ENCODE measurements around the gene ACD. TPM values are rescaled to one million over a fixed set of nuclear protein-coding genes. Genes with fewer than 3 reads are reported as not detected.

ACD gene
- total RNA-seq, 1 experiment from 2014 or later = 46.1 TPM

DNA sequence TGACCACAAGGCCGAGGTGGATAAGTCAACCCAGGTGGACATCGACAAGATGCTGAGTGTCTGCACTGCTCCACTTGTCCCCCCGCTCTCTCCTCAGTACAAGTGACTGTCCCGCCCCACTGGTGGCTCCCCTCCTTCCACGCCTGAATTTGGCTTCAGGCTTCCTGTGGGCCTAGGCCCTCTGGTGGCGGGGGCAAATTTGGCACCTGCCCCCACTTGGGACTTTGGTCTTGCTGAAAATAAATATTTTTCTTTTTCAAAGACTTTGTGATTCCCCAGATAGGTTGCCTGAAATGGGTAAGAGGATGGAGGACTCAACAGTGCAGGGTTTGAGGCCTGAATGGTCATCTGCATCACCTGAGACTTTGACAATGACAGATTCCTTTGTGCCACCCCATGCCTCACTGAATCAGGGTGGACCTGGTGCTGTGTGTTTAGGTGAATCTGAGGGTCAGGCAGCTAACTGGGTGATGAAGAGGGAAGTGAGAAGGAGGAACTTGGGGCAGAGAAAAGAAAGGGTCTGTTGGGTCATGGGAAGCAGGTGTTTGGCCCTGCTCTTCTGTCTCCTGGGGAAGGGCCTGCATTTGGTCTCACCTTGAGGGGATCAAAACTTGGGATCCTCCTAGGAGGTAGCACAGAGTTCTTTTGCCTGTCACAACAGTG, 8.6 kb upstream of the ACD start:
- Mint-ChIP-seq H3K9me3 (ENCODE audit: unreplicated experiment) (no peaks in the 10 kb centered on the region), H3K36me3 (ENCODE audit: insufficient read depth, unreplicated experiment) (peaks cover 7% of the 10 kb centered on the region), H3K4me1 (ENCODE audit: low read depth, unreplicated experiment) (no peaks in the 10 kb centered on the region), H3K27ac (ENCODE audit: unreplicated experiment) (no peak overlapping the region), H3K4me3 (ENCODE audit: unreplicated experiment) (no peak overlapping the region), H3K27me3 (ENCODE audit: insufficient read depth, unreplicated experiment) (no peaks in the 10 kb centered on the region)
- BruUV-seq (replicated peaks) = no TSS peak
- Histone ChIP-seq H3K9me3 (no peaks in the 10 kb centered on the region), H3K4me1 (peaks cover 4% of the 10 kb centered on the region), H3K27me3 (replicated peaks; ENCODE audit: control insufficient read depth, insufficient read depth, low read length) (no peaks in the 10 kb centered on the region), H3K36me3 (ENCODE audit: control insufficient read depth, insufficient read depth, low read length) (no peaks in the 10 kb centered on the region), H3K4me3 (ENCODE audit: low read depth, low read length) (no peak overlapping the region)
- ChIA-PET POLR2A (no interaction called here), CTCF (interaction anchor here (1.0 to 6.3 kb wide), 4 partner anchors 37 to 266 kb away, joined by 3 to 60 read pairs (median 5); partner anchors contain the start of gene GFOD2)
- TF ChIP-seq, protein P1, sequence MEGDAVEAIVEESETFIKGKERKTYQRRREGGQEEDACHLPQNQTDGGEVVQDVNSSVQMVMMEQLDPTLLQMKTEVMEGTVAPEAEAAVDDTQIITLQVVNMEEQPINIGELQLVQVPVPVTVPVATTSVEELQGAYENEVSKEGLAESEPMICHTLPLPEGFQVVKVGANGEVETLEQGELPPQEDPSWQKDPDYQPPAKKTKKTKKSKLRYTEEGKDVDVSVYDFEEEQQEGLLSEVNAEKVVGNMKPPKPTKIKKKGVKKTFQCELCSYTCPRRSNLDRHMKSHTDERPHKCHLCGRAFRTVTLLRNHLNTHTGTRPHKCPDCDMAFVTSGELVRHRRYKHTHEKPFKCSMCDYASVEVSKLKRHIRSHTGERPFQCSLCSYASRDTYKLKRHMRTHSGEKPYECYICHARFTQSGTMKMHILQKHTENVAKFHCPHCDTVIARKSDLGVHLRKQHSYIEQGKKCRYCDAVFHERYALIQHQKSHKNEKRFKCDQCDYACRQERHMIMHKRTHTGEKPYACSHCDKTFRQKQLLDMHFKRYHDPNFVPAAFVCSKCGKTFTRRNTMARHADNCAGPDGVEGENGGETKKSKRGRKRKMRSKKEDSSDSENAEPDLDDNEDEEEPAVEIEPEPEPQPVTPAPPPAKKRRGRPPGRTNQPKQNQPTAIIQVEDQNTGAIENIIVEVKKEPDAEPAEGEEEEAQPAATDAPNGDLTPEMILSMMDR (IDR thresholded peaks at IDR 0.05; ENCODE audit: insufficient read depth in 1 of 2, low read depth in 1 of 2, low read length in 1 of 2, severe bottlenecking in 1 of 2, unreplicated experiment in 1 of 2) = peak in 1 of 2 experiments; percentile 21
- DNase-seq = peak in 1 of 2 experiments; percentile 37
- intact Hi-C loops (cut with micrococcal nuclease; ENCODE audit: unreplicated experiment) = loop anchor here (1.0 kb wide), 2 partner anchors 121 to 147 kb away; no protein-coding TSS in a partner anchor

GRCh38 chr16:67667817-67668494, 7.9 kb upstream of the ACD start:
- H3K36me3 ChIP-seq (ENCODE audit: control insufficient read depth, insufficient read depth, low read length) = no peaks in the 10 kb centered on the region
- H3K4me1 ChIP-seq = peaks cover 4% of the 10 kb centered on the region
- Mint-ChIP-seq H3K27me3 (ENCODE audit: insufficient read depth, unreplicated experiment) (no peaks in the 10 kb centered on the region), H3K9me3 (ENCODE audit: unreplicated experiment) (no peaks in the 10 kb centered on the region), H3K4me3 (ENCODE audit: unreplicated experiment) (peak overlapping the region; percentile 26), H3K4me1 (ENCODE audit: low read depth, unreplicated experiment) (no peaks in the 10 kb centered on the region), H3K36me3 (ENCODE audit: insufficient read depth, unreplicated experiment) (peaks cover 7% of the 10 kb centered on the region), H3K27ac (ENCODE audit: unreplicated experiment) (no peak overlapping the region)
- no peak overlapping the region for H3K4me3 ChIP-seq (ENCODE audit: low read depth, low read length)
- POLR2A ChIA-PET = no interaction called here
- no peaks in the 10 kb centered on the region for H3K27me3 ChIP-seq (replicated peaks; ENCODE audit: control insufficient read depth, insufficient read depth, low read length)
- intact Hi-C loops (cut with micrococcal nuclease; ENCODE audit: unreplicated experiment) = loop anchor here (1.0 kb wide), 2 partner anchors 121 to 147 kb away; no protein-coding TSS in a partner anchor
- DNase-seq = peak; percentile 88
- H3K9me3 ChIP-seq = no peaks in the 10 kb centered on the region
- TF ChIP-seq, protein P1 (IDR thresholded peaks at IDR 0.05; ENCODE audit: insufficient read depth in 1 of 2, low read depth in 1 of 2, low read length in 1 of 2, severe bottlenecking in 1 of 2, unreplicated experiment in 1 of 2) = peak; percentile 72 to 95
- CTCF ChIA-PET = interaction anchor here (0.6 to 6.3 kb wide), 6 partner anchors 51 to 267 kb away, joined by 3 to 60 read pairs (median 6); partner anchors contain the start of gene GFOD2
- no TSS peak for BruUV-seq (replicated peaks)

DNA sequence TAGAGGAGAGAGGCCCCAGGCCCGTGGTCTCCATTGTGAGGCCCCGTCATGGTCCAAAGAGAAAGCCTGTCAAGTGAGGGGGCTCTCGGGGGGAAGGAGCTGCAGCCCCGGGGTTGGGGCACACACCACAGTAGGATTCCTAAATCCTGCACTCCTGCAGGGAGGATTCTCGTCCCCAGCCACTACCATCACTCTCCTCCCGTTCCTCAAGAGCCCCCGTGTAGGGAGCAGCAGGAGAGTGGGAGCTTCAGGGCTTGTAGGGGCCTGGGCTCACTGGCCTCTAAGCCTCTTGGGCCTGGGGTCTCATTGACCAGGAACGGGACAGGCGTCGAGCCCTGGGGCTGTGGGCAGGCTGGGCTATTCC, 7.4 kb upstream of the ACD start:
- DNase-seq = no peak
- Histone ChIP-seq H3K4me1 (peaks cover 4% of the 10 kb centered on the region), H3K36me3 (ENCODE audit: control insufficient read depth, insufficient read depth, low read length) (no peaks in the 10 kb centered on the region), H3K9me3 (no peaks in the 10 kb centered on the region), H3K4me3 (ENCODE audit: low read depth, low read length) (no peak overlapping the region), H3K27me3 (replicated peaks; ENCODE audit: control insufficient read depth, insufficient read depth, low read length) (no peaks in the 10 kb centered on the region)
- no peaks in the 10 kb centered on the region for H3K9me3 Mint-ChIP-seq (ENCODE audit: unreplicated experiment)
- TF ChIP-seq, protein P1 (IDR thresholded peaks at IDR 0.05; ENCODE audit: insufficient read depth in 1 of 2, low read depth in 1 of 2, low read length in 1 of 2, severe bottlenecking in 1 of 2, unreplicated experiment in 1 of 2) = no peak
- intact Hi-C loops (cut with micrococcal nuclease; ENCODE audit: unreplicated experiment) = no loop called here
- ChIA-PET POLR2A (no interaction called here), CTCF (interaction anchor here (0.5 to 6.3 kb wide), 7 partner anchors 27 to 174 kb away, joined by 3 to 60 read pairs (median 5); partner anchors contain the start of gene GFOD2)
- no TSS peak for BruUV-seq (replicated peaks)
- no peaks in the 10 kb centered on the region for H3K4me1 Mint-ChIP-seq (ENCODE audit: low read depth, unreplicated experiment)
- no peak overlapping the region for H3K27ac Mint-ChIP-seq (ENCODE audit: unreplicated experiment)
- H3K4me3 Mint-ChIP-seq (ENCODE audit: unreplicated experiment) = peak overlapping the region; percentile 80
- peaks cover 7% of the 10 kb centered on the region for H3K36me3 Mint-ChIP-seq (ENCODE audit: insufficient read depth, unreplicated experiment)
- no peaks in the 10 kb centered on the region for H3K27me3 Mint-ChIP-seq (ENCODE audit: insufficient read depth, unreplicated experiment)
